Measurements from ENCODE around the gene RBPJ. TPM values are rescaled to one million over a fixed set of nuclear protein-coding genes. Genes with fewer than 3 reads are reported as not detected.
A peak's percentile ranks its signal among the peaks of the same experiment; 100 is the strongest.

The RBPJ gene
- total RNA-seq, 4 donors from 2014 or later: 42.9 to 238 (median 75.2) TPM

DNA sequence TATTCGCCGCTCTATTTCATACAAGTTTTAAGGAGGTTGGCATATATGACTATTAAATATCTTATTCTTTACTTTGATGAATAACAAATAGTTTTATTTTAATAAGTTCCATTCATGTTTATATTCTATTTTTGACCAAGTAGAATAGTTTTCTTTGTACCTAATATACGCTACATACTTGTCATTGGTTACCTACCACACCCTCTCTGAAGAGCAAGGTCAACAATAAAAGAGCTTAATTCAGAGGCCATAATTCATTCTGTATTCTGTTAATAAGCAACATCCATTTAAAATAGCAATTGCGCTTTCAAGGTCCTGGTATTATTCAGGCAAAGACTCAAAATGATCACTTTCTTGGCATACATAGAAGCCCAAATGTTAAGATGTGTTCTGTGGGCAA, 24.3 kb upstream of the RBPJ start:
- H3K27ac ChIP-seq: no peak overlapping the region
- no peaks in the 10 kb centered on the region for H3K27me3 ChIP-seq
- DNase-seq: no peak
- no peak for TF ChIP-seq POLR2A (IDR thresholded peaks at IDR 0.05)
- no peak for TF ChIP-seq CTCF (IDR thresholded peaks at IDR 0.05)
- no peaks in the 10 kb centered on the region for H3K36me3 ChIP-seq
- H3K4me1 ChIP-seq: no peaks in the 10 kb centered on the region
- H3K9me3 ChIP-seq: no peaks in the 10 kb centered on the region
- intact Hi-C loops (cut with DNase I; ENCODE audit: low total_unique reads): no loop called here
- no peak overlapping the region for H3K4me3 ChIP-seq

GRCh38 chr4:26297219-26297618, 23.6 kb upstream of the RBPJ start:
- H3K27me3 ChIP-seq: no peaks in the 10 kb centered on the region
- no peaks in the 10 kb centered on the region for H3K36me3 ChIP-seq
- no peaks in the 10 kb centered on the region for H3K4me1 ChIP-seq
- intact Hi-C loops (cut with DNase I; ENCODE audit: low total_unique reads): no loop called here
- no peak overlapping the region for H3K4me3 ChIP-seq
- no peak for DNase-seq
- H3K27ac ChIP-seq: no peak overlapping the region
- no peak for TF ChIP-seq POLR2A (IDR thresholded peaks at IDR 0.05)
- TF ChIP-seq CTCF (IDR thresholded peaks at IDR 0.05): no peak
- no peaks in the 10 kb centered on the region for H3K9me3 ChIP-seq

GRCh38 chr4:26298198-26298947, 22.4 kb upstream of the RBPJ start:
- no peaks in the 10 kb centered on the region for H3K4me1 ChIP-seq
- H3K27me3 ChIP-seq: no peaks in the 10 kb centered on the region
- TF ChIP-seq POLR2A (IDR thresholded peaks at IDR 0.05) (no peak), CTCF (IDR thresholded peaks at IDR 0.05) (no peak)
- no peak overlapping the region for H3K4me3 ChIP-seq
- DNase-seq: no peak
- H3K36me3 ChIP-seq: no peaks in the 10 kb centered on the region
- no peaks in the 10 kb centered on the region for H3K9me3 ChIP-seq
- intact Hi-C loops (cut with DNase I; ENCODE audit: low total_unique reads): no loop called here
- peak overlapping the region in 1 of 2 donors; percentile 41 for H3K27ac ChIP-seq

DNA sequence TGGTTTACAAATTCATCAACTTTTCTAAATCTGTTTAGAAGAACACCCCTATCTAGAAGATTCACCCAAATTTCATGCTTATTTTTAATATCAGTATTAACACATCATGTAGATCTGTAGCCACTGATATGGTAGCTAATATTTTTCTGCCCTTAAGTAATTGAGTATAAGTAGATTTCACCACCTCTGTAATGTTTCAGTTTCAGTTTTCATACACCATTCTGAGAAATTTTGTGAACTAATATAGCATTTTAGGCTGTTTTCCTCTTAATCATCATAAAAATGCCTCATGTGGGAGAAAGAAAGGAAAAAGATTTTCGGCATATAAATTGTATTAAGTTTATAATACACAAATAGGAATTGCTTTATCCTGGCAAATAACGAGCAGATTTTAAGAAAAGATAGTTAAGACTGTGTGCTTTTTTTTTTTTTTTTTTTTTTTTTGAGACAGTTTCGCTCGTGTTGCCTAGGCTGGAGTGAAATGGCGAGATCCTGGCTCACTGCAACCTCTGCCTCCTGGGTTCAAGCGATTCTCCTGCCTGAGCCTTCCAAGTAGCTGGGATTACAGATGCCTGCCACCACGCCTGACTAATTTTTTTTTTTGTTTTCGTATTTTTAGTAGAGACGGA, 21.4 kb upstream of the RBPJ start:
- Histone ChIP-seq H3K27ac (peak overlapping the region in 1 of 2 donors; percentile 41), H3K36me3 (no peaks in the 10 kb centered on the region), H3K4me3 (no peak overlapping the region), H3K27me3 (no peaks in the 10 kb centered on the region), H3K9me3 (no peaks in the 10 kb centered on the region), H3K4me1 (no peaks in the 10 kb centered on the region)
- TF ChIP-seq POLR2A (IDR thresholded peaks at IDR 0.05) (no peak), CTCF (IDR thresholded peaks at IDR 0.05) (no peak)
- no peak for DNase-seq
- intact Hi-C loops (cut with DNase I; ENCODE audit: low total_unique reads): no loop called here
